HG03565 (cell line): Measurements from ENCODE around the gene GTF2A1.
A peak's percentile ranks its signal among the peaks of the same experiment; 100 is the strongest.

Source experiments
- ATAC-seq: cut with Tn5 transposase; IDR thresholded peaks from one replicate; pipeline ENCODE4 v1.9.1; 2021; ENCODE audit warnings: mild to moderate bottlenecking, moderate library complexity; ENCODE audit not compliant: unreplicated experiment

The GTF2A1 gene

GRCh38 chr14:81179631-81180030 lies 41.1 kb downstream of the GTF2A1 start:
- no peak for ATAC-seq

GRCh38 chr14:81178063-81178462 lies 42.7 kb downstream of the GTF2A1 start:
- ATAC-seq: peak; percentile 59

GRCh38 chr14:81177225-81177624 lies 43.5 kb downstream of the GTF2A1 start:
- no peak for ATAC-seq

GRCh38 chr14:81176241-81176640 lies 44.5 kb downstream of the GTF2A1 start:
- ATAC-seq: no peak

GRCh38 chr14:81172881-81173280 lies 47.9 kb downstream of the GTF2A1 start:
- ATAC-seq: peak; percentile 25

- peak; percentile 22 for ATAC-seq
Observed at GRCh38 chr14:81172353-81172752, 48.4 kb downstream of the GTF2A1 start.

- no peak for ATAC-seq
Observed at GRCh38 chr14:81170829-81171195, 49.9 kb downstream of the GTF2A1 start.

- peak; percentile 89 for ATAC-seq
Observed at GRCh38 chr14:81170104-81170828, 50.5 kb downstream of the GTF2A1 start.

GRCh38 chr14:81169711-81170103 lies 51.1 kb downstream of the GTF2A1 start:
- ATAC-seq: no peak

GRCh38 chr14:81169267-81169666 lies 51.5 kb downstream of the GTF2A1 start:
- ATAC-seq: no peak

GRCh38 chr14:81166121-81166520 lies 54.6 kb downstream of the GTF2A1 start:
- ATAC-seq: no peak

- no peak for ATAC-seq
Observed at GRCh38 chr14:81165188-81165587, 55.6 kb downstream of the GTF2A1 start.

- ATAC-seq: peak; percentile 96
Observed at GRCh38 chr14:81164167-81164774, 56.5 kb downstream of the GTF2A1 start.

- ATAC-seq: no peak
Observed at GRCh38 chr14:81162941-81163340, 57.8 kb downstream of the GTF2A1 start.

GRCh38 chr14:81161749-81162148 lies 59.0 kb downstream of the GTF2A1 start:
- ATAC-seq: no peak

- no peak for ATAC-seq
Observed at GRCh38 chr14:81161088-81161487, 59.7 kb downstream of the GTF2A1 start.

- ATAC-seq: no peak
Observed at GRCh38 chr14:81157431-81157830, 63.3 kb downstream of the GTF2A1 start.

GRCh38 chr14:81153187-81153586 lies 67.6 kb downstream of the GTF2A1 start:
- ATAC-seq: peak; percentile 74

- ATAC-seq: no peak
Observed at GRCh38 chr14:81148635-81149034, 72.1 kb downstream of the GTF2A1 start.

- no peak for ATAC-seq
Observed at GRCh38 chr14:81147140-81147897, 73.4 kb downstream of the GTF2A1 start.

GRCh38 chr14:81144824-81145603 lies 75.7 kb downstream of the GTF2A1 start:
- ATAC-seq: no peak
